H9 (cell line): ENCODE results near the gene INSL3. TPM values are rescaled to one million over a fixed set of nuclear protein-coding genes. Genes with fewer than 3 reads are reported as not detected.
A peak's percentile ranks its signal among the peaks of the same experiment; 100 is the strongest.

Source experiments
- DNase-seq: peaks from one replicate; pipeline ENCODE4 v3.0.0-alpha.2; 2017
- H2AFZ ChIP-seq: one replicate; pipeline ENCODE4 v1.6.1; 2013; ENCODE audit warnings: mild to moderate bottlenecking, low read length, control low read depth, moderate library complexity
- H2AK5ac ChIP-seq: 2 replicates; pipeline ENCODE4 v1.6.1; 2013; ENCODE audit warnings: low read length, control low read depth, mixed read lengths; ENCODE audit not compliant: insufficient read length
- H2BK120ac ChIP-seq: one replicate; pipeline ENCODE4 v1.6.1; 2013; ENCODE audit warnings: low read depth, mild to moderate bottlenecking, low read length, control low read depth, inconsistent platforms; ENCODE audit not compliant: poor library complexity, severe bottlenecking
- H2BK12ac ChIP-seq: 2 replicates; pipeline ENCODE4 v1.6.1; 2013; ENCODE audit warnings: low read length, control low read depth, mixed read lengths, low read depth; ENCODE audit not compliant: insufficient read length
- H2BK15ac ChIP-seq: 2 replicates; pipeline ENCODE4 v1.6.1; 2013; ENCODE audit warnings: low read depth, low read length, control low read depth
- H2BK20ac ChIP-seq: one replicate; pipeline ENCODE4 v1.6.1; 2013; ENCODE audit warnings: low read depth, mild to moderate bottlenecking, low read length, control low read depth, inconsistent platforms; ENCODE audit not compliant: poor library complexity, severe bottlenecking
- H2BK5ac ChIP-seq: 2 replicates; pipeline ENCODE4 v1.6.1; 2013; ENCODE audit warnings: low read length, control low read depth, mixed read lengths; ENCODE audit not compliant: insufficient read length
- H3K14ac ChIP-seq: 2 replicates; pipeline ENCODE4 v1.6.1; 2013; ENCODE audit warnings: low read length, control low read depth; ENCODE audit not compliant: insufficient read depth
- H3K18ac ChIP-seq: 2 replicates; pipeline ENCODE4 v1.6.1; 2013; ENCODE audit warnings: low read depth, mild to moderate bottlenecking, mixed read lengths, low read length, control low read depth; ENCODE audit not compliant: insufficient read length
- H3K23ac ChIP-seq: 2 replicates; pipeline ENCODE4 v1.6.1; 2013; ENCODE audit warnings: low read length, control low read depth, mixed read lengths, low read depth; ENCODE audit not compliant: insufficient read length
- H3K23me2 ChIP-seq: 2 replicates; pipeline ENCODE4 v1.6.1; 2013; ENCODE audit warnings: low read depth, mild to moderate bottlenecking, mixed read lengths, low read length, control low read depth; ENCODE audit not compliant: insufficient read length, poor library complexity, severe bottlenecking
- H3K27ac ChIP-seq: 2 replicates; pipeline ENCODE4 v1.5.1; 2013; ENCODE audit warnings: low read length, control low read depth, mixed read lengths, low read depth; ENCODE audit not compliant: insufficient read length
- H3K27me3 ChIP-seq: 2 replicates; pipeline ENCODE4 v1.6.1; 2013; ENCODE audit warnings: low read length, control low read depth, inconsistent platforms; ENCODE audit not compliant: insufficient read depth
- H3K4ac ChIP-seq: 2 replicates; pipeline ENCODE4 v1.6.1; 2013; ENCODE audit warnings: low read depth, mild to moderate bottlenecking, control low read depth, inconsistent platforms, low read length, moderate library complexity
- H3K4me1 ChIP-seq: 2 replicates; pipeline ENCODE4 v1.6.1; 2013; ENCODE audit warnings: low read length, control low read depth, inconsistent platforms; ENCODE audit not compliant: insufficient read depth
- H3K4me2 ChIP-seq: 2 replicates; pipeline ENCODE4 v1.6.1; 2013; ENCODE audit warnings: low read length, control low read depth, mixed read lengths; ENCODE audit not compliant: insufficient read length, insufficient read depth
- H3K56ac ChIP-seq: 2 replicates; pipeline ENCODE4 v1.6.1; 2013; ENCODE audit warnings: low read depth, mild to moderate bottlenecking, mixed read lengths, low read length, control low read depth; ENCODE audit not compliant: insufficient read length
- H3K79me1 ChIP-seq: 2 replicates; pipeline ENCODE4 v1.6.1; 2013; ENCODE audit warnings: low read depth, mild to moderate bottlenecking, moderate library complexity, low read length, control low read depth, inconsistent platforms; ENCODE audit not compliant: insufficient read depth, poor library complexity, severe bottlenecking
- H3K79me2 ChIP-seq: 2 replicates; pipeline ENCODE4 v1.6.1; 2013; ENCODE audit warnings: low read length, control low read depth, inconsistent platforms; ENCODE audit not compliant: insufficient read depth
- H3K9ac ChIP-seq: 2 replicates; pipeline ENCODE4 v1.6.1; 2013; ENCODE audit warnings: low read length, control low read depth, mixed read lengths; ENCODE audit not compliant: insufficient read length; ENCODE audit errors: extremely low read depth
- H3K9me3 ChIP-seq: one replicate; pipeline ENCODE4 v1.6.1; 2013; ENCODE audit warnings: low read depth, low read length, inconsistent platforms; ENCODE audit not compliant: control insufficient read depth
- H3T11ph ChIP-seq: one replicate; pipeline ENCODE4 v1.6.1; 2013; ENCODE audit warnings: mild to moderate bottlenecking, low read length, control low read depth, inconsistent platforms
- H4K20me1 ChIP-seq: one replicate; pipeline ENCODE4 v1.6.1; 2013; ENCODE audit not compliant: control insufficient read depth, insufficient read length, insufficient read depth
- H4K5ac ChIP-seq: 2 replicates; pipeline ENCODE4 v1.6.1; 2013; ENCODE audit warnings: low read depth, mild to moderate bottlenecking, mixed read lengths, low read length, control low read depth; ENCODE audit not compliant: insufficient read length
- H4K8ac ChIP-seq: replicated peaks from 2 replicates; pipeline ENCODE4 v1.6.1; 2013; ENCODE audit warnings: low read length, control low read depth, mixed read lengths, low read depth; ENCODE audit not compliant: insufficient read length
- H4K91ac ChIP-seq: 2 replicates; pipeline ENCODE4 v1.6.1; 2013; ENCODE audit warnings: low read depth, mild to moderate bottlenecking, moderate library complexity, mixed read lengths, low read length, control low read depth; ENCODE audit not compliant: insufficient read length
- H3K27ac Mint-ChIP-seq, 3 experiments: 2 replicates in 2 of 3; 3 replicates in 1 of 3; pipeline ENCODE4 v1.8.0; 2020 to 2021; ENCODE audit warnings: mixed read lengths in 3 of 3, mild to moderate bottlenecking in 1 of 3, moderate library complexity in 1 of 3
- H3K27me3 Mint-ChIP-seq: 2 replicates; pipeline ENCODE4 v1.8.0; 2021; ENCODE audit warnings: low read depth, mild to moderate bottlenecking, moderate library complexity, mixed read lengths
- H3K36me3 Mint-ChIP-seq, 3 experiments: 2 replicates in 2 of 3; 3 replicates in 1 of 3; pipeline ENCODE4 v1.8.0; 2020 to 2021; ENCODE audit warnings: low read depth in 3 of 3, mixed read lengths in 3 of 3; ENCODE audit not compliant: insufficient read depth in 1 of 3
- H3K4me1 Mint-ChIP-seq, 2 experiments: 2 replicates each; pipeline ENCODE4 v1.8.0; 2020; ENCODE audit warnings: mixed read lengths in 2 of 2
- H3K4me3 Mint-ChIP-seq, 2 experiments: 2 replicates in 1 of 2; 3 replicates in 1 of 2; pipeline ENCODE4 v1.8.0; 2020 to 2021; ENCODE audit warnings: mild to moderate bottlenecking in 2 of 2, mixed read lengths in 2 of 2, moderate library complexity in 1 of 2
- H3K9me3 Mint-ChIP-seq, 2 experiments: 2 replicates in 1 of 2; 3 replicates in 1 of 2; pipeline ENCODE4 v1.8.0; 2020; ENCODE audit warnings: mild to moderate bottlenecking in 2 of 2, mixed read lengths in 2 of 2, moderate library complexity in 1 of 2
- WGBS: extraction: QIAGEN DNeasy Blood & Tissue Kit; methylation state at CpG from one replicate; pipeline ENCODE4 v1.1.7; 2013; ENCODE audit warnings: missing lambda C conversion rate, low lambda C conversion rate, mixed read lengths; ENCODE audit not compliant: insufficient read length; ENCODE audit errors: extremely low coverage; 5-methylcytosine and 5-hydroxymethylcytosine counted together
- total RNA-seq: library from RNA; stranded (reverse); gene quantifications from 2 replicates; pipeline ENCODE4 v1.2.1, GENCODE V29; 2021
- TF ChIP-seq, protein P1 (sequence below): fragments of 200-600 bp; sonication (generic); conservative IDR thresholded peaks from 3 replicates; pipeline ENCODE4 v1.8.0; 2021; ENCODE audit warnings: antibody characterized with exemption, mild to moderate bottlenecking

INSL3 gene
- total RNA-seq, 1 experiment from 2014 or later: 0.63 TPM

DNA sequence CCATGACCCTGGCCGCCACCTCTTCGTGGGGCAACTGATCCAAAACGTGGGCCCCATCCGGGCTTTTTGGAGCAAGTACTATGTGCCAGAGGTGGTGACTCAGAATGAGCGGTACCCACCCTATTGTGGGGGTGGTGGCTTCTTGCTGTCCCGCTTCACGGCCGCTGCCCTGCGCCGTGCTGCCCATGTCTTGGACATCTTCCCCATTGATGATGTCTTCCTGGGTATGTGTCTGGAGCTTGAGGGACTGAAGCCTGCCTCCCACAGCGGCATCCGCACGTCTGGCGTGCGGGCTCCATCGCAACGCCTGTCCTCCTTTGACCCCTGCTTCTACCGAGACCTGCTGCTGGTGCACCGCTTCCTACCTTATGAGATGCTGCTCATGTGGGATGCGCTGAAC is 9.6 kb downstream of the INSL3 start:
- H2BK15ac ChIP-seq: no peak overlapping the region
- no peak overlapping the region for H3K4ac ChIP-seq
- Mint-ChIP-seq H3K27ac (no peak overlapping the region; a peak in 1 of 7 replicates), H3K4me3 (no peak overlapping the region), H3K36me3 (no peaks in the 10 kb centered on the region), H3K9me3 (no peaks in the 10 kb centered on the region), H3K4me1 (no peaks in the 10 kb centered on the region), H3K27me3 (peaks cover 2% of the 10 kb centered on the region)
- H2BK120ac ChIP-seq: no peak overlapping the region
- H3K56ac ChIP-seq: no peak overlapping the region
- H4K8ac ChIP-seq: peak overlapping the region; percentile 72
- H2AFZ ChIP-seq: no peak overlapping the region
- H3K27ac ChIP-seq: no peak overlapping the region
- no peak overlapping the region for H3K18ac ChIP-seq
- H2BK12ac ChIP-seq: no peak overlapping the region
- H3T11ph ChIP-seq: no peak overlapping the region
- H3K14ac ChIP-seq: peak overlapping the region; percentile 46; the same call in 1 of the 2 replicates
- no peak overlapping the region for H3K23ac ChIP-seq
- TF ChIP-seq, protein P1, sequence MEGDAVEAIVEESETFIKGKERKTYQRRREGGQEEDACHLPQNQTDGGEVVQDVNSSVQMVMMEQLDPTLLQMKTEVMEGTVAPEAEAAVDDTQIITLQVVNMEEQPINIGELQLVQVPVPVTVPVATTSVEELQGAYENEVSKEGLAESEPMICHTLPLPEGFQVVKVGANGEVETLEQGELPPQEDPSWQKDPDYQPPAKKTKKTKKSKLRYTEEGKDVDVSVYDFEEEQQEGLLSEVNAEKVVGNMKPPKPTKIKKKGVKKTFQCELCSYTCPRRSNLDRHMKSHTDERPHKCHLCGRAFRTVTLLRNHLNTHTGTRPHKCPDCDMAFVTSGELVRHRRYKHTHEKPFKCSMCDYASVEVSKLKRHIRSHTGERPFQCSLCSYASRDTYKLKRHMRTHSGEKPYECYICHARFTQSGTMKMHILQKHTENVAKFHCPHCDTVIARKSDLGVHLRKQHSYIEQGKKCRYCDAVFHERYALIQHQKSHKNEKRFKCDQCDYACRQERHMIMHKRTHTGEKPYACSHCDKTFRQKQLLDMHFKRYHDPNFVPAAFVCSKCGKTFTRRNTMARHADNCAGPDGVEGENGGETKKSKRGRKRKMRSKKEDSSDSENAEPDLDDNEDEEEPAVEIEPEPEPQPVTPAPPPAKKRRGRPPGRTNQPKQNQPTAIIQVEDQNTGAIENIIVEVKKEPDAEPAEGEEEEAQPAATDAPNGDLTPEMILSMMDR: no peak
- WGBS: no CpG with 5 or more reads among the region's 20 CpGs
- no peaks in the 10 kb centered on the region for H3K4me1 ChIP-seq
- H3K9ac ChIP-seq: no peak overlapping the region
- no peaks in the 10 kb centered on the region for H3K79me2 ChIP-seq
- DNase-seq: no peak
- no peak overlapping the region for H3K4me2 ChIP-seq
- H4K20me1 ChIP-seq: no peaks in the 10 kb centered on the region
- H3K9me3 ChIP-seq: no peaks in the 10 kb centered on the region
- no peak overlapping the region for H2BK20ac ChIP-seq
- H3K23me2 ChIP-seq: no peaks in the 10 kb centered on the region
- no peak overlapping the region for H4K5ac ChIP-seq
- H2AK5ac ChIP-seq: no peak overlapping the region
- no peaks in the 10 kb centered on the region for H3K79me1 ChIP-seq
- H4K91ac ChIP-seq: no peak overlapping the region
- no peaks in the 10 kb centered on the region for H3K27me3 ChIP-seq
- no peak overlapping the region for H2BK5ac ChIP-seq
